IMR-90 (cell line): ENCODE data around the gene RYR1.

Experiments
- BHLHE40 ChIP-seq: fragments of 150-350 bp; IDR thresholded peaks from 2 replicates; pipeline ENCODE4 v1.6.1; 2016; ENCODE audit warnings: mild to moderate bottlenecking, low read depth, low read length
- CEBPB ChIP-seq: IDR thresholded peaks from 2 replicates; pipeline ENCODE4 v1.6.1; 2012; ENCODE audit warnings: low read depth, low read length, improper control_type of control experiment
- CHD1 ChIP-seq: IDR thresholded peaks from 2 replicates; pipeline ENCODE4 v1.6.1; 2012; ENCODE audit warnings: low read depth, low read length, improper control_type of control experiment
- CTCF ChIP-seq: conservative IDR thresholded peaks from 2 replicates; pipeline ENCODE4 v1.5.1; 2012; ENCODE audit warnings: mild to moderate bottlenecking, low read depth, low read length, improper control_type of control experiment
- ELK1 ChIP-seq: fragments of 150-350 bp; IDR thresholded peaks from 2 replicates; pipeline ENCODE4 v1.6.1; 2016; ENCODE audit warnings: low read depth, mild to moderate bottlenecking, low read length, moderate library complexity, borderline replicate concordance
- FOS ChIP-seq: fragments of 150-350 bp; IDR thresholded peaks from 2 replicates; pipeline ENCODE4 v1.6.1; 2016; ENCODE audit warnings: low read depth, low read length
- MAFK ChIP-seq: IDR thresholded peaks from 2 replicates; pipeline ENCODE4 v1.6.1; 2012; ENCODE audit warnings: low read depth, low read length, improper control_type of control experiment
- MAZ ChIP-seq: IDR thresholded peaks from 2 replicates; pipeline ENCODE4 v1.6.1; 2012; ENCODE audit warnings: low read depth, mild to moderate bottlenecking, low read length, improper control_type of control experiment, moderate library complexity, borderline replicate concordance
- NFE2L2 ChIP-seq: fragments of 150-350 bp; IDR thresholded peaks from 2 replicates; pipeline ENCODE4 v1.6.1; 2016; ENCODE audit warnings: low read depth, mild to moderate bottlenecking, low read length
- POLR2A ChIP-seq: IDR thresholded peaks from 2 replicates; pipeline ENCODE4 v1.6.1; 2012; ENCODE audit warnings: mild to moderate bottlenecking, low read depth, low read length
- RAD21 ChIP-seq: IDR thresholded peaks from 2 replicates; pipeline ENCODE4 v1.6.1; 2012; ENCODE audit warnings: low read length, improper control_type of control experiment
- RFX5 ChIP-seq: IDR thresholded peaks from 2 replicates; pipeline ENCODE4 v1.8.0; 2012; ENCODE audit warnings: low read depth, mild to moderate bottlenecking, low read length, moderate library complexity
- SMC3 ChIP-seq: fragments of 150-350 bp; IDR thresholded peaks from 2 replicates; pipeline ENCODE4 v1.6.1; 2016; ENCODE audit warnings: low read depth, mild to moderate bottlenecking, antibody characterized with exemption, low read length, moderate library complexity
- USF2 ChIP-seq: fragments of 150-350 bp; IDR thresholded peaks from 2 replicates; pipeline ENCODE4 v1.6.1; 2017; ENCODE audit warnings: mild to moderate bottlenecking, antibody characterized with exemption, low read length, low read depth

DNA sequence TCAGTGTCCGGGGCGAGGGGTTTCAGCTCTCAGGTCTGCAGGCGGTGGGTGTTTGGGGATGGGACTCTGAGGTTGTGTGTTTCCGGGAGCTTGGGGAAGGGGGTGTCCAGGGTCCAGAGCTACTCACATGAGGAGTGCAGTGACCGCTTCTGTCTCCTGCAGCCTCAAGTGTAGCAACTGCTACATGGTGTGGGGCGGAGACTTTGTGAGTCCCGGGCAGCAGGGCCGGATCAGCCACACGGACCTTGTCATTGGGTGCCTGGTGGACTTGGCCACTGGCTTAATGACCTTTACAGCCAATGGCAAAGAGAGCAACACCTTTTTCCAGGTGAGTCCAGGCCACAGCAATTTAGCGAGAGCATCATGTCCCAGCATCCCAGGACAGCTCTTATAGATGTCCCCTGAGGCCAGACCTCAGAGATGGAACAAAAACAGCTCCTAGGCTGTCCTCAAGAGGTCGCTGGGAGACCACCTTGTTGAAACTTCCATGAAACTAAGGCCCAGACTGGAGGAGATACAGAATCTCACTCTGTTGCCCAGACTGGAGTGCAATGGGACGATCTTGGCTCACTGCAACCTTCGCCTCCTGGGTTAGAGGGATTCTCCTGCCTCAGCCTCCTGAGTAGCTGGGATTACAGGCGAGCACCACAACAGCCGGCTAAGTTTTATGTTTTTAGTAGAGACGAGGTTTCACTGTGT, 44.9 kb downstream of the RYR1 start:
- TF ChIP-seq CTCF = 0 out of 2 replicates have a peak, but pooled peaks have one; percentile 15
- TF ChIP-seq CHD1 = no peak
- no peak for TF ChIP-seq POLR2A
- no peak for TF ChIP-seq USF2
- TF ChIP-seq MAZ = no peak
- no peak for TF ChIP-seq MAFK
- TF ChIP-seq ELK1 = no peak
- no peak for TF ChIP-seq FOS
- no peak for TF ChIP-seq RAD21
- no peak for TF ChIP-seq SMC3
- no peak for TF ChIP-seq RFX5
- no peak for TF ChIP-seq NFE2L2
- TF ChIP-seq BHLHE40 = no peak
- TF ChIP-seq CEBPB = no peak
